DOHH2 (cell line): ENCODE measurements around the gene RPL15.
"Not testable (repeated sequence)": the region's sequence is repeated elsewhere in the genome, so short reads cannot be mapped to it uniquely, and the experiment has no call there.

Experiments
- H3F3A ChIP-seq: fragments of 200-600 bp; sonication (generic), shearing (Covaris generic); 2 replicates; pipeline ENCODE4 v1.6.0; 2016; ENCODE audit warnings: antibody characterized with exemption, mild to moderate bottlenecking; ENCODE audit not compliant: control insufficient read depth, insufficient read depth
- H3K27ac ChIP-seq: fragments of 200-600 bp; sonication (generic); 2 replicates; pipeline ENCODE4 v1.5.1; 2014; ENCODE audit warnings: low read depth, mild to moderate bottlenecking, low read length, moderate library complexity
- H3K27me3 ChIP-seq: fragments of 200-600 bp; sonication (generic); 2 replicates; pipeline ENCODE4 v1.6.1; 2014; ENCODE audit warnings: mild to moderate bottlenecking, low read length, mixed read lengths; ENCODE audit not compliant: control insufficient read depth
- H3K36me3 ChIP-seq: fragments of 200-600 bp; sonication (generic); 2 replicates; pipeline ENCODE4 v1.6.1; 2014; ENCODE audit warnings: mild to moderate bottlenecking, low read length, moderate library complexity, mixed read lengths; ENCODE audit not compliant: control insufficient read depth
- H3K4me1 ChIP-seq: fragments of 200-600 bp; sonication (generic); 2 replicates; pipeline ENCODE4 v1.6.1; 2014; ENCODE audit warnings: mild to moderate bottlenecking, low read length, mixed read lengths; ENCODE audit not compliant: control insufficient read depth
- H3K4me2 ChIP-seq: fragments of 200-600 bp; sonication (generic); 2 replicates; pipeline ENCODE4 v1.6.0; 2014; ENCODE audit warnings: mild to moderate bottlenecking, low read length, moderate library complexity
- H3K4me3 ChIP-seq: fragments of 200-600 bp; sonication (generic); 2 replicates; pipeline ENCODE4 v1.5.1; 2014; ENCODE audit warnings: mild to moderate bottlenecking, low read length, mixed read lengths
- H3K79me2 ChIP-seq: fragments of 200-600 bp; sonication (generic); 2 replicates; pipeline ENCODE4 v1.6.1; 2014; ENCODE audit warnings: mild to moderate bottlenecking, low read length, mixed read lengths; ENCODE audit not compliant: control insufficient read depth
- H3K9me2 ChIP-seq: fragments of 200-600 bp; sonication (generic); replicated peaks from 2 replicates; pipeline ENCODE4 v1.6.1; 2014; ENCODE audit warnings: mild to moderate bottlenecking, low read length, mixed read lengths; ENCODE audit not compliant: control insufficient read depth
- H3K9me3 ChIP-seq: fragments of 200-600 bp; sonication (generic); 2 replicates; pipeline ENCODE4 v1.6.1; 2014; ENCODE audit warnings: antibody characterized with exemption, low read length, mixed read lengths; ENCODE audit not compliant: control insufficient read depth, insufficient read depth
- H4K20me1 ChIP-seq: fragments of 200-600 bp; sonication (generic); 2 replicates; pipeline ENCODE4 v1.6.0; 2014; ENCODE audit warnings: low read depth, mild to moderate bottlenecking, antibody characterized with exemption, low read length, moderate library complexity; ENCODE audit not compliant: control insufficient read depth, insufficient read depth
- CTCF ChIP-seq: fragments of 200-600 bp; sonication (generic); IDR thresholded peaks from one replicate; pipeline ENCODE4 v1.5.1; 2014; ENCODE audit warnings: antibody characterized with exemption, mild to moderate bottlenecking, low read depth, low read length; ENCODE audit not compliant: poor library complexity, severe bottlenecking
- EZH2phosphoT487 ChIP-seq: fragments of 200-600 bp; sonication (generic); IDR thresholded peaks from 2 replicates; pipeline ENCODE4 v1.6.1; 2017; ENCODE audit warnings: borderline replicate concordance, mild to moderate bottlenecking, antibody characterized with exemption, low read length, moderate library complexity, mixed read lengths

The RPL15 gene

GRCh38 chr3:23904545-23904944, 12.4 kb upstream of the RPL15 start:
- Histone ChIP-seq H3K4me2 (no peak overlapping the region), H3K9me3 (no peaks in the 10 kb centered on the region), H3K4me3 (no peak overlapping the region), H3K79me2 (no peaks in the 10 kb centered on the region), H3K36me3 (peaks cover 12% of the 10 kb centered on the region), H4K20me1 (no peaks in the 10 kb centered on the region), H3K9me2 (no peaks in the 10 kb centered on the region), H3K27ac (no peak overlapping the region), H3K27me3 (no peaks in the 10 kb centered on the region), H3K4me1 (no peaks in the 10 kb centered on the region), H3F3A (no peaks in the 10 kb centered on the region)
- no peak for TF ChIP-seq CTCF
- TF ChIP-seq EZH2phosphoT487, result no peak

GRCh38 chr3:23909341-23909740, 7.6 kb upstream of the RPL15 start:
- no peaks in the 10 kb centered on the region for H3K9me2 ChIP-seq
- no peak overlapping the region for H3K27ac ChIP-seq
- H3K36me3 ChIP-seq, result peaks cover 10% of the 10 kb centered on the region
- H4K20me1 ChIP-seq, result no peaks in the 10 kb centered on the region
- peaks cover 6% of the 10 kb centered on the region; the same call in 1 of the 2 replicates for H3K4me1 ChIP-seq
- H3K79me2 ChIP-seq, result peaks cover 7% of the 10 kb centered on the region
- H3K9me3 ChIP-seq, result no peaks in the 10 kb centered on the region
- H3K4me3 ChIP-seq, result no peak overlapping the region
- H3K4me2 ChIP-seq, result no peak overlapping the region
- TF ChIP-seq CTCF (no peak), EZH2phosphoT487 (no peak)
- no peaks in the 10 kb centered on the region for H3F3A ChIP-seq
- no peaks in the 10 kb centered on the region for H3K27me3 ChIP-seq

GRCh38 chr3:23911397-23911796, 5.5 kb upstream of the RPL15 start:
- Histone ChIP-seq H3K36me3 (peaks cover 10% of the 10 kb centered on the region), H3K27me3 (no peaks in the 10 kb centered on the region), H3K4me2 (no peak overlapping the region), H3K79me2 (peaks cover 27% of the 10 kb centered on the region), H3K4me3 (no peak overlapping the region), H3K4me1 (peaks cover 25% of the 10 kb centered on the region), H3K27ac (no peak overlapping the region), H4K20me1 (no peaks in the 10 kb centered on the region), H3K9me2 (no peaks in the 10 kb centered on the region), H3F3A (no peaks in the 10 kb centered on the region), H3K9me3 (no peaks in the 10 kb centered on the region)
- TF ChIP-seq CTCF (no peak), EZH2phosphoT487 (no peak)

- peaks cover 33% of the 10 kb centered on the region for H3K79me2 ChIP-seq
These were observed 4.6 kb upstream of the RPL15 start for GRCh38 chr3:23912335-23912734.

More at GRCh38 chr3:23912335-23912734, 4.6 kb upstream of the RPL15 start:
- Histone ChIP-seq H3K4me1 (peaks cover 25% of the 10 kb centered on the region), H3K36me3 (peaks cover 10% of the 10 kb centered on the region)
- H3K4me2 ChIP-seq, H4K20me1 ChIP-seq, H3F3A ChIP-seq, H3K27me3 ChIP-seq, H3K9me3 ChIP-seq, H3K9me2 ChIP-seq, H3K4me3 ChIP-seq, H3K27ac ChIP-seq: not testable (repeated sequence)
